HG02870 (cell line): ENCODE results near the gene ELAVL4.
"Not testable (repeated sequence)": the region's sequence is repeated elsewhere in the genome, so short reads cannot be mapped to it uniquely, and the experiment has no call there.

Experiments
- ATAC-seq: cut with Tn5 transposase; IDR thresholded peaks from one replicate; pipeline ENCODE4 v1.9.1; 2021; ENCODE audit warnings: mild to moderate bottlenecking, moderate library complexity; ENCODE audit not compliant: unreplicated experiment

Gene ELAVL4

DNA sequence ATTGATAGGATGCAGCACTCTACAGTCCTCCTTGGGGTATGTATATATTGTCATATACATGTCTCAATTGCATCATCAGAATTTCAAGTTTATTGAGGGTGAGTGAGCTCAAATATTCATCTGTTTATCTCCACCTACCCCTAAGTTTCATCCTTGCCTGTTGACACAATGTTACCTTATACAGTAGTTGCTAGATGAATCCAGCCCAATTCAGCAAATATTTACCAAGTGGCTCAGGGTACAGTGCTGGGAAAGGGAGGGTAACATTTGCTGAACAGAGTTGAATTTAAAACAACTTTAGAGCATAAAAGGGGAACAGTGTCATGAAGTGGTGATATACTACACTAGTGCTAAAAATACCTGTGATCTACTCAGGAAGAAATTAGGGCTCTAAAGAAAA is 14.4 kb downstream of the ELAVL4 start:
- no peak for ATAC-seq

GRCh38 chr1:50126927-50127715 is 18.4 kb downstream of the ELAVL4 start:
- ATAC-seq = no peak

DNA sequence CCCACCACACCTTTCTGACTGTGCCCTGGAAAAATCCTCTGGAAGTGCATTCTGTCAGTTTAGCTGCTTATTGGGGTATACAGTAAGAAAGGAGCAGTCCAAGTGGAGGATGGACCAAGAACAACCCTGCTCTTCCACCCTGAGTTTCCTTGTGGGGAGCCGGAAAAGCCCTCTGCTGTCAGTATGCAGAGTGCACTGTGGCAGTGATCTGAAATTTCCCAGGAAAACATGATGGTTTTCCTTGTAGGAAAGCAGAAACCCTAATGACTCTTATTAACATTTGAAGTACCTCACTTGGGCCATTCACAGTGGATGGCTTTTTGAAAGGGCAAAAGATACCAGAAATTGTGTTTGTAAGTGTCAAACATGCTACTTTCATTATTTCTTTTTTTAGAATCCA is 20.5 kb downstream of the ELAVL4 start:
- ATAC-seq = no peak

DNA sequence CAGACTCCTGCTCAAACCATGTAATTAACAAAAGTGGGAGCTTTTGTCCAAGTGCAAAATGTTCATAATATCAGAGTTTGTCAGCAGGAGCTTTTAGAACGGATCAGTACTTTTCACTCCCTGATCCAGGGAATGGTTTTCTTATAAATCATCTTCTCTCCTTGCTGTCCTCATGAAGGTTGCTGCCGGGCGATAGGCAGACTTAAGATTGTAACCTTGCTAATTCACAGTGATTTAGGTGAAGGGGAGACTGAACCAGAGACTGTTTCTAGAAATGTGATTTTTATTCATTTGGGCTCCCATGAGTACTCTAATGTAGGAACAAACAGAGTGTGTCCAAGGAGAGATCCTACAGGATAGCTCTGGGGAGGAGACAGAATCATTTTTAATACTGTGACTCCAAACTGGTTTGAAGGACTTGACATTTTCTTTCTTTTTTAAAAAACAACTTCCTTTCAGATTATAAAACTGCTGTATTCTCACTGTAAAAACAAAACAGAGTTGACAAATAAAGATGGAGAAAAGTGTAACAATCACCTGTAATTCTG is 23.7 kb downstream of the ELAVL4 start:
- ATAC-seq = no peak

DNA sequence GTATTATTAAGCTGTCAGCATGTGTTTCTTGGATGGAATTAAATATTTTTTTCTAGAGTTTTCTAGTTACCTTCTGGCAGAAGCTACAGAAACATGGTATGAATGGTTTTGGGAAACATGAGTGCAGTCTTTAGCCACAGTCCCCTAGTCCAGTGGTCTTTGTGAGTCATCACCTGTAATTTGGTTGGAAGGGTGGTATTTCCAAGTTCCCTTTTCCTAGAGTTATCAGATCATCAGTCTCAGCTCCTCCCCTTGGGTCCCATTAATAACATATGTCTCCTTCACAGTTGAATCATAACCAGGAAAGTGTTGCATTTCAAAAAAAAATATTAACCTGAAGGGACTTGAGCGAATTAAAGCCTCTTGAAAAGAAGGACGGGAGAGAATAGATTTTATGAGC is 27.0 kb downstream of the ELAVL4 start:
- ATAC-seq = no peak

DNA sequence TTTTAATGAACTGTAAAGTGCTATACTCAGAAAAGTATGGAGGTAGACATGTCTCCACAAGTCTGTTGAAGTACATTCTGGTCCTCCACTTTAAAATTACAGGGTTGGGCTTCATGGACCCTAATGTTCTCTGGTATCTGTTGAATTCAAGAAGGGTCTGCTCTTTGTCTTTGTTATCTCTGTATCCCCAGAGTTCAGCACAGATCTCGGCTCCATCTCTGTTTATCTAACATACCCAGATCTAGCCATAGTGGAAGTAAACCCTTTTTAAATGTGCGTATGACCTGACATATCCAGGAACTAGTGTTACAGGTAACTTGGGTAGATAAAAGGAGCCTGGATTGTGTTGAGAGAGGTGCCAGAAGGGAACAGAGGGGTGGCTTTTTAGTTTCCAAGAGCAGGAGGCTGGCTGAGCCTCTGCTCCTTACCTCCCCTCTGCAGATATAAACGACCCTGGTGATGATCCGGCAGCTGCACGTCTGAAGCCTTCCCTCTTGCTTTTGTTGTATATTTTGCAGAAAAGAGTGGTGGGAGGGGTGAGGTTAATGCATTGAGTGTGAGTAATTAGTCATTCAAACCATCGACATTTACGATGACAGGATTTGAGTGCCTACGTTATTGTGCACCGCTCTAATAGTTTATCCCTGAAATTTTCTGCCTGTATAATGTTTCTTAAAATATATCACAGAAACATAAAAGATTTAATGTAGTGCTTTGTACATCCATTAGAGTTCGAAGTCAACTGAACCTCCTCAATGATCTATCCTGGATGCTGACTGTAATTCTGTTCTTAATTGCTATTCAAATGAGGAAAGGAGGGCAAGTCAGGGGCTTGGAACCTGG is 30.8 kb downstream of the ELAVL4 start:
- ATAC-seq = no peak

- ATAC-seq = no peak
These were observed 31.4 kb downstream of the ELAVL4 start for GRCh38 chr1:50140182-50140447.

DNA sequence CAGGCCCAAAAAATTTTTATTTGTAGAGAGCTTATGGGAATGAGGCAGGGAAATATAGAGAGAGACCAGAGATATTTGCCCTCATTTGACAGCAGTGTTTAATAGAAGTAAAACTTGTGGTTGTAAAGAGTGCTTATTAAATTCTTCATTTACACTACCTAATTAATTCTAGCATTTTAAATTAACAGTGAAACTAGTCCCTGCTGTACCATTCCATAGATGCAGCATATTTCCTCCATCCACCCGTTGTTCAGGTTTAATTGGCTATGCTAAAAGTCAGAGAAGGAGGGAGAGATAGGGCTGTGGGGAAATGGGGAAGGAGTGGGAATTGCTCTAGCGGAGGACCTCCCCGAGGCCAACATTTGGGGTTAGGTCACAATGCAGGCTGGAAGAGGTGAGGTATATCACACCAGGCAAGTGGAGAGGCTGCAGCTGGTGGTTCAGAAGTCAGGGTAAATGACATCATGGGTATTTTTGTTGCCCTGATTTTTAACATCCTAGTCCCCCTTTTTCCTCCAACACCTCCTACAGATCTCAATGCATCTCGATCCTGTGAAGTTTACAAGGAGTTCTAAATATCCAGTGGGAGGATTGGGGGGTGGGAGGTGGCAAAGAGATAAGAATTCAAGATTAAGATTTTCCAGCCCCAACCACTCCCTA is 38.6 kb downstream of the ELAVL4 start:
- ATAC-seq = no peak

GRCh38 chr1:50148142-50148923 is 39.6 kb downstream of the ELAVL4 start:
- ATAC-seq = no peak

DNA sequence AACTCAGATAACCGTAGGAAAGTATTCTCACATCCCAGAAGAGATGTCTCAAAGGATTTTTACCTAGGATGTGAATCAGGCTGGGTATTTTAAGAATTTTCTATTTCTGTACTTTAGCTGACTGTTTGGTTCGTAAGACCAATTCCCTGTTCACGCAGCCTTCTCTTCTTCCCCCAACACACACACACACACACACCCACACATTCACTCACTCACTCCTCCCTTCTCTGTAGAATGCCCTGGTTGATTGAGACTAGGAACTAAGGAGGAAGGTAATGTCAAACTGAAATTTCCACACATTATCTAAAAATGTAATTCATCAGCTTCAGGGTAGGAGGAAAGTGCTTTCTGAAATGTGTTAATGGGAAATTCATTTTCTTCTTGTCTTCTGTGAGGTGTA is 43.5 kb downstream of the ELAVL4 start:
- no peak for ATAC-seq

- no peak for ATAC-seq
These were observed 46.8 kb downstream of the ELAVL4 start for GRCh38 chr1:50155541-50155940.

GRCh38 chr1:50156241-50157010 is 47.7 kb downstream of the ELAVL4 start:
- no peak for ATAC-seq

DNA sequence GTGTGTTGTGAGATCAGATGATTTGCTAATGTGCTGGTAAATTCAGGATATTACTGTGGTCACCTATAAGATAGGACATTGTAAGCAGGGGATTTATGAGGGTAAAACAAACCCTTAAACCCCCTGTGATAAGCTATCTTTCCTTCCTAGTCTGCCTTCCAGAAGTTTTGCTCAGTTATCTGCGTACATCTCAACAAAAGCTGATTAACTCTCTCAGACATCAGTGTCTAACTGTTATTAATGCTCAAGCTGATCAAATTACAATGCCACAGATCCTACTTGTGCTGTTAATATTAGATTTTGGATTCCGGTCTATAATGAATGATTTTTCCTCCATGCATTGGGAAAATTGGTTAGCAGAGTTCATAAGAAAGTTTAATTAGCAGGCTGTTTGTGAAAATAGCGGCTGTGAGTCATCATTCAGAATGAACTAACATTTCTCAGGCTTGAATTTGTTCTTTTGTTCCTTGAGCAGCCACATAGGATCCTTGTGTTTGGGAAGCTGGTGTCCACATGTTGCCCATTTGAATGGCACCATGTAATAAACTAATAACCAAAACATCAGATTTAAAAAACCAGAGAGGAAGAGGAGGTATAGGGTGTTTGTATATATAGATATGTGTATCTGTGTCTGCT is 48.7 kb downstream of the ELAVL4 start:
- no peak for ATAC-seq

- ATAC-seq = no peak
These were observed 49.7 kb downstream of the ELAVL4 start for GRCh38 chr1:50158421-50158820.

GRCh38 chr1:50163680-50164079 is 55.0 kb downstream of the ELAVL4 start:
- ATAC-seq = no peak

- not testable (repeated sequence) for ATAC-seq
These were observed 57.6 kb downstream of the ELAVL4 start for GRCh38 chr1:50166351-50166750.

DNA sequence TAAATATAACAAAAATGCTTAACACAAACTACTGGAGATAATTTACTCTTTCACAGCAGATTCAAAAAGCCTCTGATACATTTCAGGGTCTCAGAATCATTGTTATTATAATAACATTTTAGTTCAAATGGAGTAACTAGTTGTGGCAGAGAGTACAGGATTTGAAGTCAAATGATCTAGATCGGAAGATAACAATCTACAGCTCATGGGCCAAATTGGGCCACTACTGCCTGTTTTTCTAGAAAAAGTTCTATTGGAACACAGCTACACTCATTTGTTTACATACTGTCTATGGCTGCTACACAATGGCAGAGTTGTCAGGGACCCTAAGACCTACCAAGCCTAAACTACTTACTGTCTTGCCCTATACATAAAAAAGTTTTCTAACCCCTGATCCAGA is 63.6 kb downstream of the ELAVL4 start:
- no peak for ATAC-seq

GRCh38 chr1:50174101-50174500 is 65.4 kb downstream of the ELAVL4 start:
- ATAC-seq = no peak

GRCh38 chr1:50175719-50176639 is 67.3 kb downstream of the ELAVL4 start:
- no peak for ATAC-seq
